ENCODE results near the gene CNST.
A peak's percentile ranks its signal among the peaks of the same experiment; 100 is the strongest.

The CNST gene, protein sequence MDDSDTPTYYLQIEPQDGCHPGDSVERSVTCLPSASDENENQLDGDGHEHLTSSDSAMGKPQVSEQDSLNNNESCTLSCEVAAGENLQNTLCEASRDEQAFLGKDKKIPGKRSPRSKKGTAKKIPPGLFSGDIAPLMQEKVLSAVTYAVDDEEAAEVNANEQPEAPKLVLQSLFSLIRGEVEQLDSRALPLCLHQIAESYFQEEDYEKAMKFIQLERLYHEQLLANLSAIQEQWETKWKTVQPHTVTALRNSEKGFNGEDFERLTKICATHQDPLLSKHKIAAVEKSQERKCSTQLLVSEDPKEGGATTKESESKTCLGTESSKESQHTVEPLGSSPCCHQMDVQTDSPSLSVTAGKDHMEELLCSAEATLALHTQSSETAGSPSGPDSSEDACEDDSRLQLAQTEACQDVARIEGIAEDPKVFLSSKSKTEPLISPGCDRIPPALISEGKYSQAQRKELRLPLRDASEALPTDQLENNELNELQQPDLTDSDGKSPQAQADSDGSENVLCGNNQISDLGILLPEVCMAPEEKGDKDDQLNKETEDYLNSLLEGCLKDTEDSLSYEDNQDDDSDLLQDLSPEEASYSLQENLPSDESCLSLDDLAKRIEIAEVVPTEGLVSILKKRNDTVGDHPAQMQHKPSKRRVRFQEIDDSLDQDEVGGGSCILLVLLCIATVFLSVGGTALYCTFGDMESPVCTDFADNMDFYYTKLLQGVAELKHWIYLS

GRCh38 chr1:246566128-246566812 lies at the start of gene CNST, which contains the start of gene TFB2M:
CNST (plus strand) TSS chr1:246566456; CDS start chr1:246591563, 25,107 bp downstream.
TFB2M (minus strand) TSS chr1:246566261; CDS start chr1:246566138, 123 bp downstream.
- DNase-seq: peak; percentile 89

DNA sequence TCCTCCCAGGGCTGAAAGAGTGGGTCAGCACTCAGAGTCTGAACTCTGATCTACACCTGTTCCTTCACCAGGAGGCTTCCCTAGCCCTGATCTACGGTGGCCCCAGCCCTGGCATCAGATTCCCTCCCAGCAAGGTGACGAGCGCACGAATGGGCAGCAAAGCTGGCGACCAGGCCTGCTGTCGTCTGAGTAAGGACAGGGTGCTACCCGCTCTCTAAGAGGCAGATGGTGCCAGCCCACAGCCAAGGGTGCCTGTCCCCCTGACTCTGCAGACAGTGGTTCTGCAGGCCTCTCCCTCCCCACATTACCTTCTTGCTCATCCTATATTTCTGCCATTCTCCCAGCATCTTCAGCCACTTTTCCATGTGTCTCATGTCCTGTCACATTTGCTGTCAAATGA lies 48.9 kb upstream of the CNST start:
- no peak for DNase-seq

DNA sequence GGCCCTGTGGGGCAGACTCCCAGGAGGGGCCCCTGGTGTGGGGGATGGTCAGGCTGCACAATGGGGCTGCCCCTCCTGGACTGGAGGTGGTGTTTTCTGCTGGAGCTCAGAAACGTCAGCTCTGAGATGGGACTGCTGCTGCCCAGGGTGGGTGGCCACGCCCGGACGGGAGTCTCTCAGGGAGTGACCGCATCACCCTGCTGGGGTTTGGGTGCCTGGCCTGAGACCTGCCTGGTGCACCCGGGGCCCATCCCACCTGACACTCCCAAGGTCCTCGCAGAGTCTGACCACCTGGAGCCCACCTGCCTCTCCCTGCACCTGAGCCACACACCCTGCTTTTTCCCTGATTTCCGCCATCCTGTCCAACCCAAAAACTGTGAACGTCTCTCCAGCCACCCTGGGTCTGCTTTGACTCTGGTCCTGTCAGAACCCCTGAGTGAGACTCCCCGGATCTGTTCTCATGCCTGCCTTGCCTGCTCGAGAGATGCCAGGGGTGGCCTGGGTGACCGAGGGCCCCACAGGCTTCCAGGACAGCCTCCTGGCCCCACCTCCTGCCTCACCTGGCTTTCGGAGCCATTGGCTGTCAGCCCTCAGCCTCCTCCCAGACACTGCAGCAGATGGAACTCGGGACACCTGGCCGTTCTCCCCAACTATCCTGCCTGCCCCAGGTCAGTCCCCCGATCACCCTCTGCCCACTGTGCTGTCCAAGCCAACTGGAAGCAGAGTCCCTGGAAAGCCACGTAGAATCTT lies 47.6 kb upstream of the CNST start:
- DNase-seq: no peak

- no peak for DNase-seq
Observed at GRCh38 chr1:246519514-246519913, 46.7 kb upstream of the CNST start.

DNA sequence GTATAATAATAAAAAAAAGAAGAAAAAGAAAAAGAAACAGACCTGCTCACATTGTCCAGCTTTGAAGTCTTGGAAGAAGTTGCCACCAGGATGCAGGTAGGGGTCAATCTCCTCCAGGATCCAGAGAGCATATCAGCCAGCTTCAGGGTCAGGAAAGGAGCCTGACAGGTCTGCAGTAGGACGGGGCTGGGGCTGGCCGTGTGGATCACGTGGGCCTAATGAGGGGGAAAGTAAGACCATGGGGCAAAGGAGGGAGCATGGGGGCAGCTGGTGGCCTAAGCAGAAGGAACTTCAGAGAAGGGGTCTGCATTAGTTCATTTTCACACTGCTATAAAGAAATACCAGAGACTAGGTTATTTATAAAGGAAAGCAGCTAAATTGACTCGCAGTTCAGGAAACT lies 39.9 kb upstream of the CNST start:
- no peak for DNase-seq

- no peak for DNase-seq
Observed at GRCh38 chr1:246526915-246527314, 39.3 kb upstream of the CNST start.

DNA sequence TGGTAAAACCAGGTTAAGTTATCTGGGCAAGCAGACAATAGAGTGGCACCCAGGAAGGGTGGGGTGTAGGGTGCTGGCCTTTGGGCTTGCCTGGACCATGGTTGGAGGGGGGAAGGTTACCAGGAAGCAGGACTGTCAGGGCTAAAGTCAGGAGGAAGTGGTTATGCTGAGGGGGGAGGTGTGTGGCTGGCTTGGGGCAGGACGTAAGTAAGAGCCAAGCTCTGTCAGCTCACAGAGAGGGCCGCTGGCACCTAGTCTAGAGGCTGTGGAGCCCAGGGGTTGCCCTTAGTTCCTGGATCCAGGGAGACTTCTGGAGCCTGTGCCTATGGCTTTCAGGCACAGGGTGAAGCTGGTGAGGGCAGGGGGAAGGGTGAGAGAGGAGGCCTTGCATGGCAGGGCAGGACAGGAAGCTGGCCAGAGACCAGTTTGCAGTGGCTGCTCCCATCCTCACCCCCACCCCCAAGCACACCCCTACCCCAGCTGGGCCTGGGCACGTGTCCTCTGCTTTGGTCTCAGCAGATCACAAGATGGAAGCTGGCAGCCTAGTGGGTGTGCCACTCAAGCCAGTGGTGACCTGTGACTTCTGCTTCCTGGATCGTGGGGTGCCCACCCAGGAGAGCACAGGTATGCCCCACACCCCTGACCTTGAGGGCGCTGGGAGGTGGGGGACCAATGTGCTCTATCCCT lies 38.7 kb upstream of the CNST start:
- DNase-seq: no peak

DNA sequence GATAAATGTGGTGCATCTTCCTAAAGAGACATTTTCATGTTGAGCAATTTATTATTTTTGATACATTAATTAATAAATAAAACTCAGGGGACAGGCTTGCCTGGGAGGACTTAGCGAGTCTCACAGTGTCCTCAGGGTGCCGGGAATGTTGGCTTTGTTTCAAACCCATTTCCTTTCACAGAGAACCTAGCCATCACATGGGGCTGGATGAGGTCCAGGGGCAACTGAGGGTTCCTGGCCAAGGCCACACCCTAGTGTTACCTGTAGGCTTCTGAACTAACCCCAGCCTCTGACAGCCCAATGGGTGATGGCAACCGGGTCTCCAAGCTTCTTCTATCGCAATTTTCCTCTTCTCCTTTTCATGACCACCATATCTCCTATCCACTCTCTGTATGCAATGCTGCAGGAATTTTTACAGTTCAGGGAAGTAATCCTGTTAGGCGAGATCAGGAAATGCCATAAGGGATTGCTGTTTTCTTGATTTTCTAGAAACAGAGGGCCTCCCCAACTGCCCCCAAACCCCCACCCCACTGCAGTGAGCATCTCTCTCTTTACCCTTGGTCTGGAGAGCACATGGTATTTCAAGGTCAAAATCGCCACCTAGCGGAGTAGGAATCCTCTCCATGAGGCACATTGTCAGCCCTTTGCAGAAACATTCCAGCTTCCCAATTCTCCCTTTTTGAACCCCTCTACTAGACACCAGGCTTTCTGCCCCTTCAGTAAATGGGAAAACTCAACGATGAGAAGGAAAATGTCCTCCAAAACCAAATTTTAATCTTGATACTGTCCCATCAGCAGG lies 37.1 kb upstream of the CNST start:
- no peak for DNase-seq

DNA sequence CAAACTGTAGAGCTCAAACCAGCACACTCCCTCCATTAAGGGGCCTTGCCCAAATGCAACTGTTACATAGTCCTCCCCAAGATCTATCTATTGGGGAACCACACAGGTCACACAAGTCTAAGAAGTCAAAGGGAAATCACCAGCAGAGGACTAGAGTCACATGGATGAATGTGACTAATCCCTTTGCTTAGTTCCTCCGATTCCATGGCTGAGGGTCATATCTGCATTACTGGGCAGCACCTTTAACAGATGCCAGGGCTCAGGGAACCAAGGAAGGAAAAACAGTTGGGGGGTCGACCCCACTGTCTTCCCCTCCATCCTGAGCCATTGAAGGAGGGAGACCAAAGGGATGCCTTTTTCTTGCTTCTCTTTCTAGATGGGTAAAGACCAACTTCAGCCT lies 35.8 kb upstream of the CNST start:
- no peak for DNase-seq

DNA sequence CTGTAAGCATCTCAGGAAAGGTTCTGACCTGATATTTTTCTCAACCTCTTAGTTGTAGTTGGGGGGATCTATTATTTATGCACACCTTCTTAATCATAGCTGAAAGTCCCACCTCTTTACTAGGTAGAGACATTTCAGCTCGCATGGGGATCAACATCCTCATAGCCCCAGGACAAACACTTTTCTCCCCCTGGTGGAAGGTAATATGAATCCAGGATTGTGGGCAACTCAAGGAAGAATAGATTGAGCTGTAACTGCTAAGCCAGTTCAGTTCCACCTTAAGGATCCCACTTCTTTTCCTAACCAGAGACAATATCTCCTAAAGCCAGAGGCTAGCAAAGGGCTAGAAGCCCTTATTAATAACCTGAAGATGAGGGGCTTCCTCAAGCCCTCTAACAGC lies 33.7 kb upstream of the CNST start:
- DNase-seq: no peak

- no peak for DNase-seq
Observed at GRCh38 chr1:246533371-246533905, 32.8 kb upstream of the CNST start.

- no peak for DNase-seq
Observed at GRCh38 chr1:246534114-246534513, 32.1 kb upstream of the CNST start.

DNA sequence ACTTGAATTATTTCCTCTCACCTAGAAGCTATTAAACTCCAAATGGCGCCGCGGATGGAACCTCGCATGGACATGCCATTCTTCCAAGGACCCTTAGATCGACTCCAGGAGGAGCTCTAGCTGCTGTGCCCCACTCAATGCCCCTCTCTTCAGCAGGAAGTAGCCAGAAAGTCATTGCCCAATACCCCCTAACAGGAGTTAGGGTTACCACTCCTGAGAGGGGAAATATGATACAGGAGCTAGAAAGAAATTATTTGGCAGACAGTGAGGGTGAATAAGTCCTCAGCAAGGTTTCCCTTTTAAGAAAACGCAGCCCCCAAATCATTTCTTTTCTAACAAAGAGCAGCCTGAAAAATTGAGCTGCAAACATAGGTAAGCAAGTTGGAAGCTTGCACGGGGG lies 28.8 kb upstream of the CNST start:
- DNase-seq: no peak

DNA sequence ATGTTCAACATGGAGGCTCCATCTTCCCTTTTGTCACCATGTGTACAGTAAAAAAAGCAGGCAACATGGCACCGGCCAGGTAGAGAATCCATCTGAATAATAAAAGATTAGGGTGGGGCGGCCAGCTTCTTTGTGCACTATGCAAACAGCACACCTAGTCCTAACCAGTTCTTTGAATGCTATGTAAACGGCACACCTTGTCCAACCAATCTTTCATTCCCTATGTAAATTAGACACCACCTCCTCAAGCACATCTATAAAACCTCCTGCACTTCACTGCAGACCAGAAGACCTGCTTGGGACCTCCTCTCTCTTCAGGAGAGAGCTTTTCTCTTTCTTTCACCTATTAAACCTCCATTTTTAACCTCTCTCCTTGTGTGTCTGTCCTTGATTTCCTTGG lies 28.4 kb upstream of the CNST start:
- no peak for DNase-seq

DNA sequence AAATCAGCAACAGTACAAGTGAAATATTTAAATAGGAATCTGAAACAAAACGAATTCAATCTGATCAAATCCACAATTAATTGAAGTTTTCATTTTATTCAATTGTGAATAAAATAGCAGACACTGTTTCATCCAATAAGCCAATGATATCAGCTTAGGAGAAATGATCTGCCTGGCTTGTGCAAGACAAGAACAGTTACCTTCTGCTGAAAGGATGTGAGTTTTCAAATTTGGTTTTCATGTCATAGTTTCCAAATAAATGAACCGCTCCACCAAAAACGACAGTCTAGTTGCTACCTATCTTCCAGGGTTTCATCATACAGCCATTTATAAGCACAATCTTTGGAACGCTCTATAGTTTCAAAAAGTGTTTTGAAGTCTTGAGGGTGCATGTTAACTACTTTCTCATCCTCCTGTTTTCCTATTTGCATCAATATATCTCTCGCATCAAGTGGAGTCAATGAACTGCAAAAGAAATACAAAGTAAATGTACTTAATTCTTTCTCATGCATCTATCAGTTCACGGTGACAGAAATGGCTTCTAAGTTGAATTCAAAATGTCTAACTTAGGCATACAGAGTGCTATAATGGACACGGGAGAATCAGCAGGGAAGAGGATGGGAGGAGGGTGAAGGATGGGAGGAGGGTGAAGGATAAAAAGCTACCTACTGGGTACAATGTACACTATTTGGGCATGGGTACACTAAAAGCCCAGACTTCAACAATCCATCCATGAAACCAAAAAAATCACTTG lies 25.3 kb upstream of the CNST start:
- DNase-seq: no peak

DNA sequence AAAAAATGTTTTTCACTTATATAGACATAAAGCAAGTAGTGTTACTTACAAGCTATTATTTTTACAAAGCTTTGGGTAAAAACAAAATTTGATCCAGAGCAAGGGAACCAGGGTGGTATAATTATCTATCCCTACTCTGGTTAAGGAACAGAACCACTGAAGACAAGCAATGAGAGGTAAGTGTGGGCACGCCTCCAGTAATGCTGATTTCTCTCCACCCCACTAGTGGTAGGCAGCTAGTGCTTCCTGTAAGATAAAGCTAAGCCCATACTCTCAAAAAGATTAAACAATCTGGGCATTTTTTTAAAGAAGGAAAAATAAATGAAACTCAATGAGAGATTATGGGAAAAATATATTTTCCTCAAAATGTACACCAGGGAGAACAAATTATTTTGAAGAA lies 22.3 kb upstream of the CNST start:
- DNase-seq: no peak

DNA sequence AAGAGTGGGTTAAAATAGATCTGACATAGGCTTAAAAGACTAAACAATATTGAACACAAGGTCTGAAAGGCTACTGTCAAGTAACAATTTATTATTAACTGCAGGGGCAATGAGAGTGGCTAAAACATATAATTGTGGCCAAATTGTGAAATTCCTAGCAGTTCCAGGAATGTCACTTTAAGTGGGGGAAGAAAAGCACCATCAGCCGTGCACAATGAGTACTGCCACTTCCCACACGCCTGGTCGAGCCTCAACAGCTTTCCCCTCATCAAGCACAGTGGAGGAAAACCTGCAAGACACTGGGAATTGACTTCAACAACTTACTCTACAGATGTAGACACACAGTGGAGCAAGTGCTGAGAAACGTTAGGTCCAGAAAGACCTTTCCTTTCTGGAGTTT lies 16.6 kb upstream of the CNST start:
- no peak for DNase-seq

GRCh38 chr1:246550402-246550801 lies 15.9 kb upstream of the CNST start:
- no peak for DNase-seq

- no peak for DNase-seq
Observed at GRCh38 chr1:246552110-246552509, 14.1 kb upstream of the CNST start.

DNA sequence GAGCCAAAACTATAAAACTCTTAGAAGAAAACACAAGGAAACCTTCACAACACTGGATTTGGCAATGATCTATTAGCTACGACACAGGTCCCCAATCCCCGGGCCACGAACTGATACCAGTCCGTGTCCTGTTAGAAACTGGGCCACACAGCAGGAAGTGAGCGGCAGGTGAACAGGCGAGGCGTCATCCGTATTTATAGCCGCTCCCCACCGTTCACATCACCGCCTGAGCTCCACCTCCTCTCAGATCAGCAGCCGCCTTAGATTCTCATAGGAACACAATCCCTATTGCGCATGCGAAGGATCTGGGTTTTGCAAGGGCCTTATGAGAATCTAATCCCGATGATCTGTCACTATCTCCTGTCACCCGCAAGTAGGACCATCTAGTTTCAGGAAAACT lies 12.1 kb upstream of the CNST start:
- DNase-seq: no peak

DNA sequence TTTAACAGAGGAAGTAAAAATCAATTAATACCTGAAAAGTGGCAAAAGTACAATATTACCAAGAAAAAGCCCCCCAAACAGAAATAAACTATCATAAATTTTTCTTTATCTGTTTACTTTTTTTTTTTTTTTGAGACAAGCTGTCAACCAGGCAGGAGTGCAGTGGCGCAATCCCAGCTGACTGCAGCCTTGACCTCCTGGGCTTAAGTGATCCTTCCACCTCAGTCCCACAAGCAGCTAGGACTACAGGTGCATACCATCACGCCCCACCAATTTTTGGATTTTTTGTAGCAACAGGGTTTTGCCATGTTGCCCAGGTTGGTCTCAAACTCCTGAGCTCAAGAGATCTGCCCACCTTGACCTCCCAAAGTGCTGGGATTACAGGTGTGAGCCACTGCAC lies 8.2 kb upstream of the CNST start:
- DNase-seq: no peak

Measured in NCI-H187 treated with DMSO at 0.1 percent for 48 hours (cell line).